HepG2 (cell line): ENCODE data around the gene ACTR3. TPM values are rescaled to one million over a fixed set of nuclear protein-coding genes. Genes with fewer than 3 reads are reported as not detected.

Experiments used
- ATAC-seq: fragments of 200-7000 bp; cut with Tn5 transposase; 3 replicates; pipeline ENCODE4 v1.9.1; 2020; ENCODE audit warnings: mild to moderate bottlenecking, moderate library complexity
- BruUV-seq: library from RNA; stranded (reverse); fragments of 400-500 nt; replicated peaks from 2 replicates; lab custom pipeline; 2021; lab: Mats Ljungman, UMichigan
- CTCF ChIA-PET: fragments of 300-600 bp; formaldehyde crosslinking; extraction: SDS; loops from one replicate; lab custom pipeline; 2021; ENCODE audit warnings: low total read pairs, inconsistent platforms, low intra/inter-chr PET ratio; lab: Yijun Ruan, JAX
- POLR2A ChIA-PET: fragments of 350-600 bp; sonication (Branson Sonifier 250); formaldehyde crosslinking; loops from one replicate; lab custom pipeline; 2020; ENCODE audit warnings: antibody characterized with exemption, inconsistent platforms; lab: Yijun Ruan, JAX
- DNase-seq: peaks from one replicate; pipeline ENCODE4 v3.0.0-alpha.2; 2015; ENCODE audit warnings: low spot score
- FAIRE-seq: peaks from 3 replicates; lab custom pipeline; 2011; peaks lifted over from hg19 to GRCh38; lab: Jason Lieb, UNC
- H2AFZ ChIP-seq: one replicate; pipeline ENCODE4 v1.6.1; 2011; ENCODE audit warnings: low read length, inconsistent platforms
- H3K27ac ChIP-seq: fragments of 300-600 bp; 3 replicates; pipeline ENCODE4 v1.8.0; 2011; ENCODE audit warnings: mixed run types, mild to moderate bottlenecking, mixed read lengths, low read length, inconsistent platforms; ENCODE audit not compliant: insufficient read depth; ENCODE audit errors: extremely low read length
- H3K27me3 ChIP-seq, 2 experiments: fragments of 200-600 bp in 1 of 2; 2 replicates in 1 of 2; 3 replicates in 1 of 2; pipeline versions ENCODE4 v1.6.0 to v1.8.0; 2011; ENCODE audit warnings: low read length in 2 of 2, mild to moderate bottlenecking in 2 of 2, moderate library complexity in 2 of 2, inconsistent platforms in 1 of 2; ENCODE audit not compliant: insufficient read depth in 2 of 2, control insufficient read depth in 1 of 2
- H3K36me3 ChIP-seq, 2 experiments: fragments of 200-600 bp in 1 of 2; replicated peaks in 1 of 2; 2 replicates in 1 of 2; 3 replicates in 1 of 2; pipeline versions ENCODE4 v1.5.1 to v1.8.0; 2011; ENCODE audit warnings: low read length in 2 of 2, inconsistent platforms in 1 of 2; ENCODE audit not compliant: insufficient read depth in 2 of 2, control insufficient read depth in 1 of 2
- H3K4me1 ChIP-seq: 2 replicates; pipeline ENCODE4 v1.5.1; 2012; ENCODE audit warnings: low read length, inconsistent platforms; ENCODE audit not compliant: insufficient read depth
- H3K4me2 ChIP-seq: 2 replicates; pipeline ENCODE4 v1.6.0; 2011; ENCODE audit warnings: low read depth, low read length, inconsistent platforms
- H3K4me3 ChIP-seq, 3 experiments: fragments of 200-600 bp in 1 of 3; sonication (generic), shearing (Covaris generic) in 1 of 3; replicated peaks in 1 of 3; 2 replicates each; pipeline ENCODE4 v1.5.1; 2011 to 2016; ENCODE audit warnings: low read length in 3 of 3, inconsistent platforms in 2 of 3, low read depth in 2 of 3, mild to moderate bottlenecking in 2 of 3, control low read depth in 1 of 3, mixed read lengths in 1 of 3; ENCODE audit not compliant: insufficient read depth in 1 of 3
- H3K79me2 ChIP-seq: one replicate; pipeline ENCODE4 v1.6.1; 2011; ENCODE audit warnings: low read length, inconsistent platforms; ENCODE audit not compliant: insufficient read depth
- H3K9ac ChIP-seq: 2 replicates; pipeline ENCODE4 v1.6.0; 2011; ENCODE audit warnings: mild to moderate bottlenecking, low read depth, low read length, inconsistent platforms; ENCODE audit not compliant: insufficient read depth
- H3K9me3 ChIP-seq: 2 replicates; pipeline ENCODE4 v1.5.1; 2012; ENCODE audit warnings: mild to moderate bottlenecking, low read length
- H4K20me1 ChIP-seq: 2 replicates; pipeline ENCODE4 v1.6.0; 2011; ENCODE audit warnings: inconsistent platforms, mild to moderate bottlenecking, low read length, moderate library complexity; ENCODE audit not compliant: insufficient read depth
- CREM ChIP-seq, 2 experiments: sonication (generic) in 1 of 2; formaldehyde crosslinking in 1 of 2; IDR thresholded peaks; 2 replicates each; pipeline versions ENCODE4 v1.4.0 to v1.6.1; 2016 to 2020; ENCODE audit warnings: antibody characterized with exemption in 1 of 2, mild to moderate bottlenecking in 1 of 2, missing genetic modification reagents in 1 of 2
- GTF2F1 ChIP-seq: fragments of 150-350 bp; IDR thresholded peaks from 2 replicates; pipeline ENCODE4 v1.6.1; 2014; ENCODE audit warnings: low read length
- IKZF4 ChIP-seq: sonication (generic); formaldehyde crosslinking; IDR thresholded peaks from 2 replicates; pipeline ENCODE4 v1.5.1; 2020; ENCODE audit warnings: borderline replicate concordance, mild to moderate bottlenecking, low read depth, missing genetic modification reagents; ENCODE audit errors: not compliant biosample characterization
- KLF13 ChIP-seq: sonication (generic); formaldehyde crosslinking; IDR thresholded peaks from 2 replicates; pipeline ENCODE4 v1.4.0; 2020; ENCODE audit warnings: mild to moderate bottlenecking, missing genetic modification reagents
- MAFF ChIP-seq: IDR thresholded peaks from 2 replicates; pipeline ENCODE4 v1.6.1; 2011; ENCODE audit warnings: low read depth, low read length, improper control_type of control experiment
- NCOR1 ChIP-seq: fragments of 200-600 bp; sonication (generic); IDR thresholded peaks from 2 replicates; pipeline ENCODE4 v1.7.0; 2017; ENCODE audit warnings: antibody characterized with exemption, low read length, borderline replicate concordance
- TAF1 ChIP-seq: sonication (generic); formaldehyde crosslinking; IDR thresholded peaks from 2 replicates; pipeline ENCODE4 v1.4.0; 2020; ENCODE audit warnings: missing genetic modification reagents
- ZFP36L1 ChIP-seq: sonication (generic); formaldehyde crosslinking; IDR thresholded peaks from 2 replicates; pipeline ENCODE4 v1.8.0; 2022; ENCODE audit warnings: mild to moderate bottlenecking, missing genetic modification reagents, moderate library complexity
- ZFP62 ChIP-seq: sonication (generic); formaldehyde crosslinking; IDR thresholded peaks from 2 replicates; pipeline ENCODE4 v1.4.0; 2020; ENCODE audit warnings: missing genetic modification reagents
- ZNF207 ChIP-seq: fragments of 450-650 bp; IDR thresholded peaks from 2 replicates; pipeline ENCODE4 v1.6.1; 2016; ENCODE audit warnings: antibody characterized with exemption, borderline replicate concordance
- ZNF335 ChIP-seq: sonication (generic); formaldehyde crosslinking; IDR thresholded peaks from 2 replicates; pipeline ENCODE4 v1.4.0; 2020; ENCODE audit warnings: missing genetic modification reagents
- ZNF430 ChIP-seq: sonication (generic); formaldehyde crosslinking; IDR thresholded peaks from 2 replicates; pipeline ENCODE4 v1.9.0; 2021; ENCODE audit warnings: mild to moderate bottlenecking, missing genetic modification reagents
- ZNF543 ChIP-seq: sonication (generic); formaldehyde crosslinking; IDR thresholded peaks from 2 replicates; pipeline ENCODE4 v1.4.0; 2020; ENCODE audit warnings: mild to moderate bottlenecking, missing genetic modification reagents
- ZNF773 ChIP-seq: sonication (generic); formaldehyde crosslinking; IDR thresholded peaks from 2 replicates; pipeline ENCODE4 v1.4.0; 2020; ENCODE audit warnings: missing genetic modification reagents, borderline replicate concordance
- ZSCAN20 ChIP-seq: sonication (generic); formaldehyde crosslinking; IDR thresholded peaks from 2 replicates; pipeline ENCODE4 v1.4.0; 2020; ENCODE audit warnings: missing genetic modification reagents, mild to moderate bottlenecking, borderline replicate concordance
- WGBS: methylation state at CpG from one replicate; pipeline ENCODE4 v1.1.6; 2017; ENCODE audit warnings: low lambda C conversion rate; 5-methylcytosine and 5-hydroxymethylcytosine counted together
- in situ Hi-C: cut with HindIII; loops from 2 replicates; pipeline ENCODE4 v1.10.0; 2017; ENCODE audit warnings: low pct_unique_long_range_greater_than_20kb; ENCODE audit not compliant: extremely low pct_ligation_motif_present
- intact Hi-C: fragments of 100-400 bp; cut with micrococcal nuclease; formaldehyde crosslinking; loops from one replicate; pipeline ENCODE4 v1.10.0; 2022; ENCODE audit not compliant: unreplicated experiment
- polyA plus RNA-seq, 8 experiments: library from polyadenylated mRNA; depleted of rRNA in 3 of 8; stranded (reverse) in 7 of 8; unstranded in 1 of 8; fragments of >200 nt; fragmentation: Illumina TruSeq in 4 of 8; extraction: Trizol in 4 of 8; gene quantifications; 2 replicates each; pipeline versions ENCODE4 v1.2.1 to v1.2.3, GENCODE V29; 2011 to 2016; ENCODE audit warnings: low read depth in 4 of 8, missing spikeins in 1 of 8, mixed read lengths in 1 of 8; ENCODE audit not compliant: insufficient read depth in 1 of 8
- total RNA-seq, 5 experiments: library from RNA; depleted of rRNA; stranded (reverse); fragments of >200 nt; fragmentation: Illumina TruSeq; extraction: Trizol; gene quantifications; 2 replicates each; pipeline ENCODE4 v1.2.3, GENCODE V29; 2016; ENCODE audit warnings: low read depth in 1 of 5
- TF ChIP-seq, protein P1 (sequence below): sonication (generic); formaldehyde crosslinking; conservative IDR thresholded peaks from 2 replicates; pipeline ENCODE4 v1.4.0; 2020; ENCODE audit warnings: missing genetic modification reagents
- TF ChIP-seq, protein P2 (sequence below): IDR thresholded peaks from 2 replicates; pipeline ENCODE4 v1.6.1; 2018; ENCODE audit warnings: missing genetic modification reagents, mild to moderate bottlenecking, missing compliant biosample characterization
- TF ChIP-seq, protein P3 (sequence below): IDR thresholded peaks from 2 replicates; pipeline ENCODE4 v1.4.0; 2020; ENCODE audit warnings: mild to moderate bottlenecking, missing genetic modification reagents
- TF ChIP-seq, protein P4 (sequence below): sonication (generic); formaldehyde crosslinking; IDR thresholded peaks from 2 replicates; pipeline ENCODE4 v1.4.0; 2020; ENCODE audit warnings: mild to moderate bottlenecking, low read depth, missing genetic modification reagents

ACTR3 gene
- total and polyA plus RNA-seq, 2 of the 13 experiments (the other 11 are each of a cell fraction or from before 2014, with no cell fraction given), result 123 to 225 TPM

DNA sequence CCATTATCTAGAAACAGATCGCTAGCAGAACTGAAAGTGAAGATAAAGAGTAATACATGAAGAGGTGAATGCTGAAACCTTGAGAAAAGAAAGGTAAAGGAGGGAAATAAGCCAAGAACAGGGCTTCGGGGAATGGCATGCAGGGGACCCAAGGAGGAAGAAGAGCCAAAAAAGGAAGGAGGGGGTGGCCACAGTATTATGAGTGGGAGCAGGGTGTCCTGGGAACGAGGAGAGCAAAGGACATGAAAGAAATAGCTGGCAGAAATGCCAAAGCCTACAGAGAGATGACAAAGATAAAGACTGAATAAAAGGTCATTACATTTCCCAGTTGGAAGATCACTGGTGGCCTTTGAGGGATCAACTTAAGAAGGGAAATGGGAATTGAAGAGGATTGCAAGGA, 82.9 kb downstream of the ACTR3 start:
- Histone ChIP-seq H3K9ac (no peak overlapping the region), H3K4me3 (no peak overlapping the region), H3K36me3 (no peaks in the 10 kb centered on the region), H3K79me2 (no peaks in the 10 kb centered on the region), H3K27ac (no peak overlapping the region), H3K4me2 (no peak overlapping the region), H3K4me1 (peaks cover 70% of the 10 kb centered on the region), H3K9me3 (no peaks in the 10 kb centered on the region), H3K27me3 (no peaks in the 10 kb centered on the region), H2AFZ (no peak overlapping the region), H4K20me1 (no peaks in the 10 kb centered on the region)
- in situ Hi-C loops, result no loop called here
- ChIA-PET POLR2A (interaction anchor here (0.6 kb wide), 1 partner anchor 322 kb away, joined by 3 read pairs; no protein-coding TSS in a partner anchor), CTCF (no interaction called here)
- WGBS, result 95% methylated on average over 3 of the region's 3 CpGs
- no TSS peak for BruUV-seq
- FAIRE-seq, result no peak
- no peak for ATAC-seq
- intact Hi-C loops, result no loop called here
- no peak for DNase-seq
- TF ChIP-seq, protein P1, sequence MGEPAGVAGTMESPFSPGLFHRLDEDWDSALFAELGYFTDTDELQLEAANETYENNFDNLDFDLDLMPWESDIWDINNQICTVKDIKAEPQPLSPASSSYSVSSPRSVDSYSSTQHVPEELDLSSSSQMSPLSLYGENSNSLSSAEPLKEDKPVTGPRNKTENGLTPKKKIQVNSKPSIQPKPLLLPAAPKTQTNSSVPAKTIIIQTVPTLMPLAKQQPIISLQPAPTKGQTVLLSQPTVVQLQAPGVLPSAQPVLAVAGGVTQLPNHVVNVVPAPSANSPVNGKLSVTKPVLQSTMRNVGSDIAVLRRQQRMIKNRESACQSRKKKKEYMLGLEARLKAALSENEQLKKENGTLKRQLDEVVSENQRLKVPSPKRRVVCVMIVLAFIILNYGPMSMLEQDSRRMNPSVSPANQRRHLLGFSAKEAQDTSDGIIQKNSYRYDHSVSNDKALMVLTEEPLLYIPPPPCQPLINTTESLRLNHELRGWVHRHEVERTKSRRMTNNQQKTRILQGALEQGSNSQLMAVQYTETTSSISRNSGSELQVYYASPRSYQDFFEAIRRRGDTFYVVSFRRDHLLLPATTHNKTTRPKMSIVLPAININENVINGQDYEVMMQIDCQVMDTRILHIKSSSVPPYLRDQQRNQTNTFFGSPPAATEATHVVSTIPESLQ (CRISPR knock-in tag), result no peak
- TF ChIP-seq TAF1 (CRISPR knock-in tag), result no peak
- TF ChIP-seq GTF2F1, result no peak
- no peak for TF ChIP-seq MAFF
- no peak for TF ChIP-seq KLF13 (CRISPR knock-in tag)
- no peak for TF ChIP-seq CREM (IDR thresholded peaks at IDR 0.05)
- no peak for TF ChIP-seq CREM (CRISPR knock-in tag; IDR thresholded peaks at IDR 0.05)
- no peak for TF ChIP-seq ZSCAN20
- TF ChIP-seq, protein P2, sequence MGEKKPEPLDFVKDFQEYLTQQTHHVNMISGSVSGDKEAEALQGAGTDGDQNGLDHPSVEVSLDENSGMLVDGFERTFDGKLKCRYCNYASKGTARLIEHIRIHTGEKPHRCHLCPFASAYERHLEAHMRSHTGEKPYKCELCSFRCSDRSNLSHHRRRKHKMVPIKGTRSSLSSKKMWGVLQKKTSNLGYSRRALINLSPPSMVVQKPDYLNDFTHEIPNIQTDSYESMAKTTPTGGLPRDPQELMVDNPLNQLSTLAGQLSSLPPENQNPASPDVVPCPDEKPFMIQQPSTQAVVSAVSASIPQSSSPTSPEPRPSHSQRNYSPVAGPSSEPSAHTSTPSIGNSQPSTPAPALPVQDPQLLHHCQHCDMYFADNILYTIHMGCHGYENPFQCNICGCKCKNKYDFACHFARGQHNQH, result no peak
- TF ChIP-seq, protein P3, sequence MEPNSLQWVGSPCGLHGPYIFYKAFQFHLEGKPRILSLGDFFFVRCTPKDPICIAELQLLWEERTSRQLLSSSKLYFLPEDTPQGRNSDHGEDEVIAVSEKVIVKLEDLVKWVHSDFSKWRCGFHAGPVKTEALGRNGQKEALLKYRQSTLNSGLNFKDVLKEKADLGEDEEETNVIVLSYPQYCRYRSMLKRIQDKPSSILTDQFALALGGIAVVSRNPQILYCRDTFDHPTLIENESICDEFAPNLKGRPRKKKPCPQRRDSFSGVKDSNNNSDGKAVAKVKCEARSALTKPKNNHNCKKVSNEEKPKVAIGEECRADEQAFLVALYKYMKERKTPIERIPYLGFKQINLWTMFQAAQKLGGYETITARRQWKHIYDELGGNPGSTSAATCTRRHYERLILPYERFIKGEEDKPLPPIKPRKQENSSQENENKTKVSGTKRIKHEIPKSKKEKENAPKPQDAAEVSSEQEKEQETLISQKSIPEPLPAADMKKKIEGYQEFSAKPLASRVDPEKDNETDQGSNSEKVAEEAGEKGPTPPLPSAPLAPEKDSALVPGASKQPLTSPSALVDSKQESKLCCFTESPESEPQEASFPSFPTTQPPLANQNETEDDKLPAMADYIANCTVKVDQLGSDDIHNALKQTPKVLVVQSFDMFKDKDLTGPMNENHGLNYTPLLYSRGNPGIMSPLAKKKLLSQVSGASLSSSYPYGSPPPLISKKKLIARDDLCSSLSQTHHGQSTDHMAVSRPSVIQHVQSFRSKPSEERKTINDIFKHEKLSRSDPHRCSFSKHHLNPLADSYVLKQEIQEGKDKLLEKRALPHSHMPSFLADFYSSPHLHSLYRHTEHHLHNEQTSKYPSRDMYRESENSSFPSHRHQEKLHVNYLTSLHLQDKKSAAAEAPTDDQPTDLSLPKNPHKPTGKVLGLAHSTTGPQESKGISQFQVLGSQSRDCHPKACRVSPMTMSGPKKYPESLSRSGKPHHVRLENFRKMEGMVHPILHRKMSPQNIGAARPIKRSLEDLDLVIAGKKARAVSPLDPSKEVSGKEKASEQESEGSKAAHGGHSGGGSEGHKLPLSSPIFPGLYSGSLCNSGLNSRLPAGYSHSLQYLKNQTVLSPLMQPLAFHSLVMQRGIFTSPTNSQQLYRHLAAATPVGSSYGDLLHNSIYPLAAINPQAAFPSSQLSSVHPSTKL (CRISPR knock-in tag), result no peak
- no peak for TF ChIP-seq NCOR1
- TF ChIP-seq ZNF543 (CRISPR knock-in tag), result no peak
- no peak for TF ChIP-seq IKZF4 (CRISPR knock-in tag)
- no peak for TF ChIP-seq ZNF430
- TF ChIP-seq ZFP36L1, result no peak
- TF ChIP-seq, protein P4, sequence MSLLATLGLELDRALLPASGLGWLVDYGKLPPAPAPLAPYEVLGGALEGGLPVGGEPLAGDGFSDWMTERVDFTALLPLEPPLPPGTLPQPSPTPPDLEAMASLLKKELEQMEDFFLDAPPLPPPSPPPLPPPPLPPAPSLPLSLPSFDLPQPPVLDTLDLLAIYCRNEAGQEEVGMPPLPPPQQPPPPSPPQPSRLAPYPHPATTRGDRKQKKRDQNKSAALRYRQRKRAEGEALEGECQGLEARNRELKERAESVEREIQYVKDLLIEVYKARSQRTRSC (CRISPR knock-in tag), result no peak
- no peak for TF ChIP-seq ZNF207
- no peak for TF ChIP-seq ZFP62 (CRISPR knock-in tag)
- TF ChIP-seq ZNF773, result no peak
- TF ChIP-seq ZNF335 (CRISPR knock-in tag), result no peak
